22Rv1 (cell line): Measurements from ENCODE around the gene CAND1.

Experiments used
- ZFX ChIP-seq: fragments of 450-650 bp; IDR thresholded peaks from 2 replicates; pipeline ENCODE4 v1.6.1; 2017; ENCODE audit warnings: antibody characterized with exemption, borderline replicate concordance
- TF ChIP-seq, protein P1 (sequence below): fragments of 450-650 bp; IDR thresholded peaks from 2 replicates; pipeline ENCODE4 v1.5.1; 2017; ENCODE audit warnings: mild to moderate bottlenecking

DNA sequence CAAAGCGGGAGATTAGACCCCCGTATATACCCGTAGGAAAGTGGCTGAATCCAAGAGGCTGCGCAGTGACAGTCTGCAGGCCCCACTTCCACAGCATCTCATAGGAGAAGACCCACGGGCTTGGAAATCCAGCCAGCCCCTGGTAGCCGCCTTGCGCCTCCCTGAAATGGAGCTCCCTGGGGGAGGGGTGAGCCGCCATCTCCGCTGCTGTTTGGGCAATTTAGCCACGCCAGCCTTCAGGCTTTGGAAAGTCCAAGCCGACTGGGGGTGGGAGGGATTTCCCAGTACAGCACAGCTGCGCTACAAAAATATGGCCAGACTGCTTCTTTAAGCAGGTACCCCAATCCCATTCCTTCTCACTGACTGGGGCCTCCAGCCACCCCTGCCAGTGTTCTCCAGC is 53.4 kb downstream of the CAND1 start:
- TF ChIP-seq, protein P1, sequence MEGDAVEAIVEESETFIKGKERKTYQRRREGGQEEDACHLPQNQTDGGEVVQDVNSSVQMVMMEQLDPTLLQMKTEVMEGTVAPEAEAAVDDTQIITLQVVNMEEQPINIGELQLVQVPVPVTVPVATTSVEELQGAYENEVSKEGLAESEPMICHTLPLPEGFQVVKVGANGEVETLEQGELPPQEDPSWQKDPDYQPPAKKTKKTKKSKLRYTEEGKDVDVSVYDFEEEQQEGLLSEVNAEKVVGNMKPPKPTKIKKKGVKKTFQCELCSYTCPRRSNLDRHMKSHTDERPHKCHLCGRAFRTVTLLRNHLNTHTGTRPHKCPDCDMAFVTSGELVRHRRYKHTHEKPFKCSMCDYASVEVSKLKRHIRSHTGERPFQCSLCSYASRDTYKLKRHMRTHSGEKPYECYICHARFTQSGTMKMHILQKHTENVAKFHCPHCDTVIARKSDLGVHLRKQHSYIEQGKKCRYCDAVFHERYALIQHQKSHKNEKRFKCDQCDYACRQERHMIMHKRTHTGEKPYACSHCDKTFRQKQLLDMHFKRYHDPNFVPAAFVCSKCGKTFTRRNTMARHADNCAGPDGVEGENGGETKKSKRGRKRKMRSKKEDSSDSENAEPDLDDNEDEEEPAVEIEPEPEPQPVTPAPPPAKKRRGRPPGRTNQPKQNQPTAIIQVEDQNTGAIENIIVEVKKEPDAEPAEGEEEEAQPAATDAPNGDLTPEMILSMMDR = no peak
- TF ChIP-seq ZFX = no peak
